HG02763 (cell line): Measurements from ENCODE around the gene DIP2B.
"Not testable (repeated sequence)": the region's sequence is repeated elsewhere in the genome, so short reads cannot be mapped to it uniquely, and the experiment has no call there.

Source experiments
- ATAC-seq: cut with Tn5 transposase; IDR thresholded peaks from one replicate; pipeline ENCODE4 v1.9.1; 2021; ENCODE audit warnings: mild to moderate bottlenecking, moderate library complexity; ENCODE audit not compliant: unreplicated experiment

Gene DIP2B

DNA sequence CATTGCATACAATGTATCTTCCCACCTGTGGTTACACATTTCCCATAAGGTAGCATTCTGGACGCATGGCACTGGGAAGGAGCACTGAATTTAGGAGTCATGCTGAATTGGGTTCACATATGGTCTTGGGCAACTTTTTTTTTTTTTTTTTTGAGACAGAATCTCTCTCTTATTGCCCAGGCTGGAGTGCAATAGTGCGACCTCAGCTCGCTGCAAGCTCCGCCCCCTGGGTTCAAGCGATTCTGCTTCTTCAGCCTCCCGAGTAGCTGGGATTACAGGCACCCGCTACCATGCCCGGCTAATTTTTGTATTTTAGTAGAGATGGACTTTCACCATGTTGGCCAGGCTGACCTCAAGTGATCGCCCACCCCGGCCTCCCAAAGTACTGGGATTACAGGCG, 13.3 kb downstream of the DIP2B start:
- ATAC-seq, result no peak

- no peak for ATAC-seq
Observed at GRCh38 chr12:50519353-50519752, 14.6 kb downstream of the DIP2B start.

DNA sequence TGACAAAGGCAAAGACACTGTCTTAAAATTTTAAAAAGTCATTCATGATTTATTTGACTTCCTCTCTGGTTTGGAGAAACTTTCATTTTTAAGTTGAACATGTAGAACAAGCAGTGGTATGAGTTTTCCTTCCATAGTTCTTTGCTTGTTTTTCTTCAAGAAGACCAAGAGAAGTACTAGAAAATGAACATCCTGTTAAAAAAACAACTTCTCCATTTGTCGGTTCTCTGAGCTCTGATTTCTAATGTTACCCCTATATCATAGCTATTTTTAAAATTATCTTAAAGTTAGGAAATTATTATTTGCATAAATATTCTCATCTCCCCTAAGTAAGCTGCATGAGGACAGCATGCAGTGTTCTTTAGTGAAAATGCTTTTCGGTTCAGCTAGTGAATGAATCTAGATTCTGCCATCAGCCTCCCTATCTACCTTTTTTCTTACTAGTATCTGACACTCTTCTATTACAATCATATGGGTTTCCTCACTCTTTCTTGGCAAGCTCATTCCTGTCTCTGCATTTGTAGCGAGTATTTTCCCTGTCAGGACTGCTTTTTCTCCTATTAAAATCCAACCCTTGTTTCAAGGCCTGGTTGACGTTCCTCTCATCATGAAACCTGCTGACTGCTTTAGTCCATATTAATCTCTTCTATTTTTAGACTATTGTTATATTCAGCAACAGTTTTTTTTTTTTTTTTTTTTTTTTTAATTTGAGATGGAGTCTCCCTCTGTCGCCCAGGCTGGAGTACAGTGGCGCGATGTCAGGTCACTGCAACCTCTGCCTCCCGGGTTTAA, 15.8 kb downstream of the DIP2B start:
- ATAC-seq, result no peak

DNA sequence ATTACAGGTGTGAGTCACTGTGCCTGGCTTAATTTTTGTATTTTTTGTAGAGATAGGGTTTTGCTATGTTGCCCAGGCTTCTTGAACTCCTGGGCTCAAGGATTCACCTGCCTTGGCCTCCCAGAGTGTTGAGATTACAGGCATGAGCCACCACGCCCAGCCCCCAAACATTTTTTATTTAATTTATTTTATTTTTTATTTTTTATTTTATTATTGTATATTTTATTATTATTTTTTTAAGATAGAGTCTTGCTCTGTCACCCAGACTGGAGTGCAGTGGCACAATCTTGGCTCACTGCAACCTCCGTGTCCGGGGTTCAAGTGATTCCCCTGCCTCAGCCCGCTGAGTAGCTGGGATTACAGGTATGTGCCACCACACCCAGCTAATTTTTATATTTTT, 17.0 kb downstream of the DIP2B start:
- not testable (repeated sequence) for ATAC-seq

- no peak for ATAC-seq
Observed at GRCh38 chr12:50523772-50524171, 19.0 kb downstream of the DIP2B start.

- ATAC-seq, result no peak
Observed at GRCh38 chr12:50524621-50525020, 19.8 kb downstream of the DIP2B start.

DNA sequence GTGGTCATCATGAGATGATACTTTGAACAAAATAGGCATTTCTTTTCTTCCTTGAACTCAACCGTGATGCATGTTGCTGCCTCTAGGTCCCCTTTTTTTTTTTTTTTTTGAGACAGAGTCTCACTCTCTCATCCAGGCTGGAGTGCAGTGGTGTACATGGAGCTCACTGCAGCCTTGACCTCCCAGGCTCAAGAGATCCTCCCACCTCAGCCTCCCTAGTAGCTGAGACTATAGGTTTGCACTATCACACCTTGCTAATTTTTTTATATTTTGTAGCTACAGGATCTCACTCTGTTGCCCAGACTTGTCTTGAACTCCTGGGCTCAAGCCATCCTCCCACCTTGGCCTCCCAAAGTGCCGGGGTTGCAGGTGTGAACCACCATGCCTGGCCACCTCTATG, 20.6 kb downstream of the DIP2B start:
- no peak for ATAC-seq

DNA sequence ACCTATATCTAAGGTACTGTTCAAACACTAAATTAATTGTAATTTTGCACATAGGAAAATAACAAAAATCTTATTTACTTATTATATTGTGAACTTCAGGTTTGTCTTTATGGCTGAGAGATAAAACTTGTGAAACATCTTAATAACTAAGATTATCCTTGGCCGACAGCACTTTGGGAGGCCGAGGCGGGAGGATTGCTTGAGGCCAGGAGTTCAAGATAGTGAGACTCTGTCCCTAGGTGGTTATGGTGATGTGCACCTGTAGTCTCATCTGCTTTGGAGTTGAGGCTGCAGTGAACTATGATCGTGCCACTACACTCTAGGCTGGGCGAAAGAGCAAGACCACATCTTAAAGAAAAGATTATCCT, 22.6 kb downstream of the DIP2B start:
- ATAC-seq, result no peak

DNA sequence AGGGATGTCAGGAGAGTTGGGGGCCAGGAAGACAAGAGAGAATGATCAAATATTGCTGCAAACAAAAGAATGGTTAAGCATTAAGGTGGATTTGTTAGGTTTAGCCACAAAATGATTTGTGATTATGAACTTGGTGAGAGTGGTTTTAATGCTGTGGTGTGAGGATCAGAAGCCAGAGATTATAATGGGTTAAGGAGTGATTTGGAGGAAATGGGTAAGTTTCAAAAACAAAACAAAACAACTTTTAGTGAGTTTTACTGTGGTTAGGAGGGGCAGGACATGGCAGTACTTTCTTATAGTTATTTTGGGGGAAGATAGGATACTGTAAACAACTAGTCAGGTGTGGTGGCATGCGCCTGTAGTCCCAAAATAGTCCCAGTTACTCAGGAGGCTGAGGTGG, 24.0 kb downstream of the DIP2B start:
- ATAC-seq, result no peak

GRCh38 chr12:50529345-50529744, 24.6 kb downstream of the DIP2B start:
- no peak for ATAC-seq

- no peak for ATAC-seq
Observed at GRCh38 chr12:50530532-50530931, 25.7 kb downstream of the DIP2B start.

DNA sequence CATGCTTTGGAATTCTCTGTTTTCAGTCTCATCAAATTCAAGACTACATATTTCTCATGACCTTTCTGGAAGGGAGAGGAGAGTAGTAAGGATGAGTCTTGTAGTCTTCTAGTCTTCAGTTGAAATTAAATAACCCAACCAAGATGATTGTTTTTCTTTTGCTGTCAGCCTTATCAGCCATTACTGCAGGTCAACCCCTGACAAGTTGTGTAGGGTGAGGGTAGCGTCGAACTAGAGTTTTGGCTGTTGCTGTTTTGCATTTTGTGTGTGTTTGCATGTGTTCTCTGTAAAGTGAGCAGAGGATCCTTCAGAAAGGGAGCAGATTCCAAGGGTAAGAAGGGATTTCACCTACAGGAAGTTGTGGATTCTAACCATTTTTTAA, 28.4 kb downstream of the DIP2B start:
- ATAC-seq, result no peak

GRCh38 chr12:50533971-50534370, 29.2 kb downstream of the DIP2B start:
- ATAC-seq, result no peak

GRCh38 chr12:50536831-50537537, 32.2 kb downstream of the DIP2B start:
- ATAC-seq, result no peak

GRCh38 chr12:50537538-50537919, 32.7 kb downstream of the DIP2B start:
- ATAC-seq, result no peak

DNA sequence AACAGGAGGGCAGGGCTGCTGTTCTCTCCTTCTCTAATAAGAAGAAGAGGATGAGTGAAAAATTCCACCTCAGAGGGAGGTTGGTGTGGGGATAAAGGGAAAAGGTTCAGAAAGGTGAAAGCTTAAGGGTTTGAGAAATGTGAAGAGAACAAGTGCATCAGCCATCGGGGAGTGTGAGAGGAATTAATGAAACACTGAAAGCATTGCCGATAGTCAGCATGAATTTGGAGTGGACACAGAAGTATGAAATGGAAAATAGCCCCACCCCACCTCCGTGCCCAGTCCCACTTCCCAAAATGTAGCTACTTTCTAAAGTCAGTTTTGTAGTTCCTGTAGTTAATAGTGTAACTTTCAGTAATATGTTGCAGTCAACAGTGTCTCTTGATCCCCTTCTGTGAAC, 33.4 kb downstream of the DIP2B start:
- ATAC-seq, result no peak

GRCh38 chr12:50541139-50541538, 36.4 kb downstream of the DIP2B start:
- ATAC-seq, result no peak

DNA sequence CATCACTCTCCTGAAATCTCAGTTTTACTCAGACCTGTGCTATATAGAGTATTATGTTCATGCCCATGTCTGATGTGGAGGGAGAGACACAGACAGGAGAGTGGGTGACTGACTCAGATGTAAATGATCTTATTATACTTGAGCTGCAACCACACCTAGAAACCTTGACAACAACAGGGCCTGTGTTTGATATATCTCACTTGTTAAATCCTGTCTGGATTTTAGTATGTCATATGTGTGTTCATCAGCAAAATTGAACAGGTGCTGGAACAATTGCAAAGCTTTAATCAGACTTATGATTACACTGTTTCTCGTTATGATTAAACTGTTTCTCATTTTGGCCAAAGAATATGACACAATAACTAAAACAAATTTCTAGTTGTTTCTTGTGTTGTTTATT, 37.7 kb downstream of the DIP2B start:
- no peak for ATAC-seq

DNA sequence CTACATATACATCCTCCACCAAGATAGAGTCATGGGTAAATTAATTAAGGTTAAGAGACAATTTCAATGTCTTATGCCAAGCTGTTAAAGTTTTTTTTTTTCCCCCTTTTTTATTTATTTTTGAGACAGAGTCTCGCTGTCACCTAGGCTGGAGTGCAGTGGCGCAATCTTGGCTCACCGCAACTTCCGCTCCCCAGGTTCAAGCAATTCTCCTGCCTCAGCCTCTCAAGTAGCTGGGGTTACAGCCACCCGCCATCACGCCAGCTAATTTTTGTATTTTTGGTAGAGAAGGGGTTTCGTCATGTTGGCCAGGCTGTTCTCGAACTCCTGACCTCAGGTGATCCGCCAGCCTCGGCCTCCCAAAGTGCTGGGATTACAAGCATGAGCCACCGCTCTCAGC, 38.4 kb downstream of the DIP2B start:
- ATAC-seq, result not testable (repeated sequence)

DNA sequence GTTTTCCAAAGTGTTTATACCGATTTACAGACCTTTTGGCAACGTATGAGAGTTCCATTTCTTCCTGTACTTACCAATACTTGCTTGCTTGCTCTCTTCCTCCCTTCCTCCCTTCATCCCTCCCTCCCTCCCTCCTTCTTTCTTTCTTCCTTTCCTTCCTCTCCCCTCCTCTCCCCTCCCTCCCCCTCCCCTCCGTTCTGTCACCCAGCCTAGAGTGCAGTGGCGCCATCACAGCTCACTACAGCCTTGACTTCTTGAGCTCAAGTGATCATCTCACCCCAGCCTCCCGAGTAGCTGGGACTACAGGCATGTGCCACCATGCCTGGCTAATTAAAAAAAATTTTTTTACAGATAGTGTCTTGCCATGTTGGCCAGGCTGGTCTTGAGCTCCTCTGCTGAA, 40.4 kb downstream of the DIP2B start:
- no peak for ATAC-seq

DNA sequence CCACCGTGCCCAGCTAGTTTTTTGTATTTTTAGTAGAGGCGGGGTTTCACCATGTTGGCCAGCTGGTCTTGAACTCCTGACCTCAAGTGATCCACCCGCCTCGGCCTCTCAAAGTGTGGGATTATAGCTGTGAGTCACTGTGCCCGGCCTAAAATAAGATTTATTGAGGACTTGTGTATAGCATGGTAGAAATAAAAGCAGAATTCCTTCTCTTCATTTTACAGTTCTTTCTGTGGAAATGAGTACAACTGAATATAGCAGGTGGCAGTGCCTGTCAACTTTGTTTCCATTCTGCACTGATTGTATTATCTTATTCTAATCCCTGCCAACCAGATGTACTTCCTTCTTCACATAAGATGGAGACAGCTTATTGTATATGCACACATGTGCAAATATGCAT, 41.0 kb downstream of the DIP2B start:
- no peak for ATAC-seq

DNA sequence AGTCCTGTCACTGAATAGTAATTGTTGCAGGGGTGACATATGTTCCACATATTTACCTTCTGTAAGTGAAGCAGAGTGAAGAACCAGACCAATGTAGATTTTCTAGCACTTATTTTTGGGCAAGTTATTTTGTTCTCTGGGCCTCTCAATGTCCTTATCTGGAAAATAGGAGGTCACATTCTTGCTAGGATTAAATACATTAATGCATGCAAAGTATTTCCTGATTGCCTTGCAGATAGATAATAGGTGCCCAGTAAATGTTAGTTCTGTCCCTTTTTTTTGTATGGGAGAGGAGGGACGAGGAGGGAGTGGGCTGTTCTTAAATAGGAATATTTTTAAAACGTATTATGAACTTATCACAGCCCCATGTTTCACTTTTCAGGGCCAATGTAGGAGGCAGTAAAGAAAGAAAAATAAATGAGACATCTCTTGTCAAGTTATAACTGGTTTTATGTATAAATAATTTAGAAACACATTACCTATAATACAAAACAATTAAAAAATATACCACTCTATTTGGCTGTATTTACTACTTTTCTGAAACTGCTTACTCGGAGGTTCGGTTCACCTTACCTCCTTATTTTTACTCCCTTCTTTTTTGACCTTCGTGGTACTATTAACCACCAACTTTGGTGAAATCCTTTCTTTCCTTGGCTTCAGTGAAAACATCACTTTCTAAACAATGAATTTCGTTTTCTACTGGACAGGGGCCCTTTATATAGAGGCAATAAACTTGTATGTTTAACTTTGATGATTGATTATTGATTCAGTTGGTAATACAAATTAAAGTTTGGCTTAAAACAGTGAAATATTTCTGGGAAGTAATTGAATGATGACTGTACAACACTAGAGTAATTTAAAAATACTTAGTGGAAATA, 41.9 kb downstream of the DIP2B start:
- ATAC-seq, result no peak
